DMS79 treated with DMSO at 0.1 percent for 48 hours (cell line): ENCODE data around the gene KCNK1.
A peak's percentile ranks its signal among the peaks of the same experiment; 100 is the strongest.
"Not testable (repeated sequence)": the region's sequence is repeated elsewhere in the genome, so short reads cannot be mapped to it uniquely, and the experiment has no call there.

Source experiments
- DNase-seq: peaks from one replicate; lab custom pipeline; 2025; lab: John Stamatoyannopoulos, UW

The KCNK1 gene

DNA sequence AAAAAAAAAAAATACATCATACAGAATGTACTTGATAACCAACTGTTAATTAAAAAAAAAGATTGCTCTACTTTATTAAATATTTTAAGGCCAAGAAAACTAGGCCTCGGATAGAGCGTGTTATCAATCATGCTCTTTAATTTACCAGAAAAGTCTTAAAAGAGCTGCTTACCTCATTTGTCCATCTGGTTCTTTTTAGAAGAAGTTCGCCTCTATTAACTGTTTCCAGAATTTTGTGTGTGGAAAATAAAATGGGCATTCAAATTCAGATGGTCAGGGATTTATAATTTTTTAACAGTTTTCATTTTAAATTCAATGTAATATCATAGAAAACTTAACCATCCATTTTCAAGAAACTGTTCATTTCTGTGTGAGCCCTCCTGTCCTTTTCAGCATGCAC lies 53.8 kb downstream of the KCNK1 start:
- no peak for DNase-seq

DNA sequence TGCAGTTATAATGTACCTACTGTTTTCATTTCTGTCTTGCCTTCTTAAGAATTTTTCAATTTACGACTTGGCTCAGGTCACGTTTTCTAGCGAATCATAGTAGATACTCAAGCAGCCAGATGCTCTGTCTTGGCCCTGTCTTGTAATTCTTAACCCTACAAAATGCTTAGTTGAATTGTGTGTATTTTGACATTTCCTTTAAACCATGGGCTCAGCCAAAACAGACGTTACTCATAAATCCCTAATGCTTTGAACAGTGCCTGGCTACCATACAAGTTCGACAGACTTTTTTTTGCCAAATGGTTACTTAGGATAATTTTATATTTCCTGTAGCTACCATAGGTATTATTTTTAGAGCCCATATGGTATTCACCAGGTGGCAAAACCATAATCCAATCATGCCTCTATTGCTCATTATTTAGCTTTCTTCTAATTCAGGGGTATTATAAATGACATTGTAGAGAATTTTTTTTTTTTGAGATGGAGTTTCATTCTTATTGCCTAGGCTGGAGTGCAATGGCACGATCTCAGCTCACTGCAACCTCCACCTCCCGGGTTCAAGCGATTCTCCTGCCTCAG lies 54.3 kb downstream of the KCNK1 start:
- DNase-seq = no peak

DNA sequence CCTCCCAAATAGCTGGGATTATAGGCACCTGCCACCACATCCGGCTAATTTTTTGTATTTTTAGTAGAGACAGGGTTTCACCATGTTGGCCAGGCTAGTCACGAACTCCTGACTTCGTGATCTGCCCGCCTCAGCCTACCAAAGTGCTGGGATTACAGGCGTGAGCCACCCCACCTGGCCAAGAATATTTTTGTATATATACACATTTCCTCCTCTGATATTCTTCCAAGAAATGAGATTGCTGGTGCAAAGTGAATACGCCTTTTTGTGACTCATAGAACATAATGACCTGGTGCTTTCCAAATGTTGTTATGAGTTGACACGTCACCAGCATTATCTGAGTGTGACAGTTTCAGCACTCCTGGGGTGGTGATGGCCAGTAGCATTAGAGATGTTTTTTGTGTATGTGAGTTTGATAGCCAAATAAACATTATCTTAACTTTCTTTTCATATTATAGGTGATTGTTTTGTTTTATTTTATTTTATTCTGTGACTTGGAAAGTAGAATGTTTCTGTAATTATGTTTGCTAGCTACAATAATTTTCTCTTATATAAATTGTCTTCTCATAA lies 54.9 kb downstream of the KCNK1 start:
- DNase-seq = no peak

- DNase-seq = not testable (repeated sequence)
Measured at GRCh38 chr1:233670363-233670762, 56.5 kb downstream of the KCNK1 start.

- no peak for DNase-seq
Measured at GRCh38 chr1:233671286-233671685, 57.4 kb downstream of the KCNK1 start.

GRCh38 chr1:233672732-233673131 lies 58.8 kb downstream of the KCNK1 start:
- no peak for DNase-seq

- DNase-seq = no peak
Measured at GRCh38 chr1:233673261-233673946, 59.5 kb downstream of the KCNK1 start.

DNA sequence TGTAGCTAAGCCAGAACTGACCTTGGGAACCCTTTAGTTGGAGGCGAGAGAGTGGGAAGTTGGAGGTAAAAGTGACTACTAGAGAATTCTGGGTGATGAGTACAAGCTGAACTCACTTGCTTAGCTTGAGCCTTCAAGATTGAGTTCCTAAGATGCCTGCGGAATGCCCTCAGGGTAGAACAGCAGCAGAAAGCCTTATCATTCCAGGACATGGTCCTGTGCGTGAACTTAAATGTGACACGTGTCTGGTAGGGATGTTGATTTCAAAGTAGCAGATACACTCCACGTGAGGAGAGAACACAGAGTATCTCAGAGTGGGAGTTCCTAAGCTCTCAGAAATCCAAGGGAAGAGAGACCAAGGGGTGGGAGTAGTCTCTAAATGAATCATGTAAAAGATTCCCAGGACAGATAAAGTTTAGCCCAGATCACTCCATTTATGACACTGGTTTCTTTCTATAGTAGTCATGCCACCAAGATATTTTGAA lies 60.1 kb downstream of the KCNK1 start:
- DNase-seq = no peak

DNA sequence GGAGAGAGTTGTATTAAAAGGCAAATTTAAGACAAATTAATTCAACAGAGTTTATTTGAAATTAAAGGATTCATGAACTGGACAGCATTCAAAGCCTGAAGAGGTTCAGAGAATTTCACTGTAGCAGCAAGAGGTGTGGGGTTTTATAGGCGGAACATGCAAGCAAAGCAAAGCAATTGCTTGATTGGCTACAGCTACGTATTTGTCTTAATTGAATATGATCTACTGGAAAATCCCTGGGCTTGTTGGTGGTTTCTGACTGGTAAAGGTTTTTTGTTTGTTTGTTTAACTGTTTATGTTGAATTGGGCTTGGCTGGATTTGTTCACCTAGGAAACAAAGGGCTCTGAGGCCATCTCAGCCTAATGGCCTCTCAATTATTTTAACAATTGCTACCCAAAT lies 61.5 kb downstream of the KCNK1 start:
- no peak for DNase-seq

DNA sequence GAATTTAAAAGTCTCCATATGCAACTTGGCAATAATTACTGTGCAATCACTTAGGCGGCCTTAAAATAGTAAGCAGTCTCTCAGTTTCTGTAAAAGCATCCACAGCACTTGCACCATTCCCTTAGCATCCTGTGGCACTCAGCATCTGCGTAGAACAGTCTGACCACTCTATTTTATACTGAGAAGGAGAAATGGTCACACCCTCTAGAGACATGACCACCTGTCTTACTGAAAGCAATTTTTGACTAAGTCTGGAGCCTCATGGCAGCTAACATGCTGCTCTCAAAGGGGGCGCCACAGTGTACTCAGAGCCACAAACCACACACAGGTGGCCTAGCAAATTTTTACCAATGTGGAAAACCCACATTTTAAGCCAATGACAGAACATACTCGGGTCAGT lies 62.0 kb downstream of the KCNK1 start:
- DNase-seq = no peak

GRCh38 chr1:233677690-233678354 lies 63.9 kb downstream of the KCNK1 start:
- no peak for DNase-seq

DNA sequence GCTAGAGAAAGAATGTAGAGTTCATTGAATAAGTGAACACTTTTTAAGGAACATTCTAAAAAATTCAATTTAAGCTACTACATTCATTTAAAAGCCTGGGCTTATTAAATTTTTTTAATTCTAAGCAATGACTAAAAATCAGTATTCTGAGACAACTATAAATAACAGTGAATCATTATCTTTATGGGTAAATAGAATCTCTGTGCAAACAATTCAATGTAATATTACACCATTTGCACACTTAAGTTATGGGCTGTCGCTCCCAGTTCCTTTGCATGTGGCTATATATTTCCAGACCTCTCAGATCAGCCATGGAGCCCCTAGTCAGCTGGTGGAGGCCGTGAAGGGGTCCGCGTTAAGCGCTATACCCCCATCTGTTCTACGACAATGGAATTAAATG lies 65.1 kb downstream of the KCNK1 start:
- DNase-seq = no peak

DNA sequence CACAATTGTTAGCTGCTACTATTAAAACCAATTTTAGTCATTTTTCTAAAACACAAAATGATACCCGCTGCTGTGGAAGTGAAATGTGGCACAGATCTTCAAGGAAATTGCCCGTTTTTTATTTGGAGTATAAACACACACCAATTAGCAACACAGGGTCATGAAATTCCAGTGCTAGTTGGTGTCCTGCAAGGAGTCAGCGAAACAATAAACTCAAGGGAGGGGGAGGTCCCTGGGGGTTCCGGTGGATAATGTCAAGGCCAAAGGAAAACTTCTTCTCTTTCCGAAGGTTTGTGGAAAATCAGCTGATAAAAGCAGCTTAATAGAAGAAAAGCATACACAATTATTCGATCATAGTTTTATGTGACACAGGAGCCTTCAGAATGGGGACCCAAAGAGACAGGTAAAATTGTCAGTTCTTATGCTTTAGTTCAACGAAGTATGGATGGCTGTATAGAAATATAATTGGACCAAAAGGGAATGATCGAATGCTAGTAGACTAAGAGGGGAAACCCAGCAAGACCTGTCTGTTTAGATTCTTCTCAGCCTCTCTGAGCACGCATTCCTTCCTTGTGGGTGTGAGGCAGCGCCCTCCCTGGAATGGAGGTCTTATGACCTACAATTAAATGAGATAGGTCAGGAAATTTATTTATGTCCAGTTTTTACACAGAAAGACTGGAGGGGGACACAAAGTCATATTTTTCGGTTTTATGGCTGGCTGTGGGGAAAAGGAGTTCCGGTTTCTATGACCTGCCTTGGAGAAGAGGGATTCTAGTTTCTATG lies 65.9 kb downstream of the KCNK1 start:
- no peak for DNase-seq

DNA sequence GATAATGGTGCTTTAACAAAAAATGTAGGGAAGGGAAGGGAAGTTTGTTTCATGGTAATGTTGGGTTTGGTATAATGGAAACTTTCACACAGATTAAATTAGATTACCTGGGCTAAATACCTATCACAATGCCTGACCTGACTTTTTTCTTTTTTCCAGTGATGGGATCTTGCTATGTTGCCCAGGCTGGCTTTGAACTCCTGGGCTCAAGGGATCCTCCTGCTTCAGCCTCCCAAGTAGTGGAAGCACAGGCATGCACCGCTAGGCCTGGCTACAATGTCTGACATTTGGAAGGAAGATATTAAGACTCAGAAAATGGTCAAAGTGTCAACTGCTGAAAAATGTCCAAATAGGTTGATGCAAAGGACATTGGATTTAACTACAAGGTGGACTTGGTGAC lies 67.4 kb downstream of the KCNK1 start:
- no peak for DNase-seq

DNA sequence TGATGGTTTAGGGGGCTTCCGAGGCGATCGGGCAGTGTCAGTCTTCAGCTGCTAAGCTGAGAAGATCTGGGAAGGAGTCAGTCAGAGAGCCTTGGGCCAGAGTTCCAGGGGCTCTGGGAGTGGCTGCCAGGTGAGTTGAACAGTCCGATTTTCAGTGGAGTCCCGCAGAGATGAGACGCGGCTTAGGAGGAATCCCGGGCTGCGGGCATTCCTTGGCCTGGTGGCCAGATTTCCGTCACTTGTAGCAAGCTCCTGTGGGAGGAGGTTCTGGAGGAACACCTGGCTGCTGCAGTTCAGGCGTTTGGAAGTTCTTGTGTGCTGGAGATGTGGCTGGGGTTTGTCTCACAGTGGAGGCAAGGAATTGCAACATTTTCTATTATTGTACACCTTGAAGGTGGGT lies 72.7 kb downstream of the KCNK1 start:
- not testable (repeated sequence) for DNase-seq

- no peak for DNase-seq
Measured at GRCh38 chr1:233689017-233689747, 75.3 kb downstream of the KCNK1 start.

GRCh38 chr1:233689748-233690254 lies 75.9 kb downstream of the KCNK1 start:
- DNase-seq = no peak

DNA sequence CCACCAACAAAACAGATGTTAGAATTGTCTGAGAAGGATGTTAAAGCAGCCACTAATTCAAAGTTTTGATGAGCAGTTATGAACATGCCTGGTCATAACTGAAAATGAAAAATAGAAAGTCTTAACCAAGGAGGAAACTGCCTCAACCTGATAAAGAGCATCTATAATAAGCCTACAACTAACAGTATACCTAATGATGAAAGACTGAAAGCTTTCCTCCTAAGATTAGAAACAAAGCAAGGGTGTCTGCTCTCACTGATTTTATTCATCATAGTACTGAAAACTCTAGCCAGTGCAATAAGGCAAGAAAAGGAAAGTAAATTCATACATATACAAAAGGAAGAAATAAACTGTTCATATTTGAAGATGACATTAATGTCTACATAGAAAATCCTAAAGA lies 82.0 kb downstream of the KCNK1 start:
- DNase-seq = no peak

DNA sequence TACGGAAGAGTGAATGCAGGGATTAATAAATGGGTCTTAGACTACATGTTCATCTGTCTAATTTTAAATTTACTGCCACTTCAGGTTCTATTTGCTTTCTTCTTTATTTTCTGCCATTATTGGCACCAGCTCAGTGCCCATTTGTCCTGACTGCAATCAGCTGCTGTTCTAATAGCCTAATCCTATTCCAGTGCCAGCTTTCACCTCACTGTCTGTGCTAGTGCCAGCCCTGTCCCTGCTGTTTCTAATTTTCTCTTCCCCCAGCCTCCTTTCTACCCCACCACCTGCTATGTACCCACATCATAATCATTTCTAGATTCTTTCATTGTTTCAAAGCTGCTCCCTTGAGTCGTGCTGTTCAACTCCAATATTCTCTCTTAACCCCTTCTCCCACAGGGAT lies 86.4 kb downstream of the KCNK1 start:
- peak; percentile 52 for DNase-seq

GRCh38 chr1:233704170-233704897 lies 90.4 kb downstream of the KCNK1 start:
- no peak for DNase-seq
